ENCODE results near the gene USP44.

GRCh38 chr12:95600567-95600966 is 49.3 kb upstream of the USP44 start:
- TF ChIP-seq CTCF (IDR thresholded peaks at IDR 0.05 in 8 of 11, conservative IDR thresholded peaks at IDR 0.05 in 3 of 11) (no peak), POLR2A (IDR thresholded peaks at IDR 0.05) (no peak)

All from spleen (tissue), 7 donors.